Breast epithelium (tissue), 3 donors: Measurements from ENCODE around the gene INO80E.
"Not testable (repeated sequence)": the region's sequence is repeated elsewhere in the genome, so short reads cannot be mapped to it uniquely, and the experiment has no call there.

Source experiments
- CTCF ChIP-seq, 3 donors: fragments of 450-650 bp; IDR thresholded peaks; one replicate each; pipeline ENCODE4 v1.5.1; 2016 to 2017; ENCODE audit warnings: antibody characterized with exemption in 3 of 3, mild to moderate bottlenecking in 3 of 3, moderate library complexity in 3 of 3
- POLR2A ChIP-seq: fragments of 450-650 bp; IDR thresholded peaks from one replicate; pipeline ENCODE4 v1.6.1; 2016; ENCODE audit warnings: antibody characterized with exemption, mild to moderate bottlenecking, moderate library complexity
- POLR2AphosphoS5 ChIP-seq, 3 donors: sonication (generic); formaldehyde crosslinking; IDR thresholded peaks; one replicate each; pipeline ENCODE4 v1.6.1; 2017; ENCODE audit warnings: antibody characterized with exemption in 3 of 3

- not testable (repeated sequence) for TF ChIP-seq CTCF (IDR thresholded peaks at IDR 0.05); POLR2AphosphoS5 (IDR thresholded peaks at IDR 0.05); POLR2A
Observed at GRCh38 chr16:30040690-30041089, 44.6 kb downstream of the INO80E start.
